Lung (tissue), 12 donors: ENCODE measurements around the gene RSPO3. TPM values are rescaled to one million over a fixed set of nuclear protein-coding genes. Genes with fewer than 3 reads are reported as not detected.

Source experiments
- ATAC-seq: fragments of 200-7000 bp; cut with Tn5 transposase; one replicate; pipeline ENCODE4 v1.9.1; 2020; ENCODE audit warnings: moderate number of reproducible peaks; ENCODE audit not compliant: insufficient read depth, low FRiP score
- DNase-seq, 3 donors: peaks; one replicate each; pipeline ENCODE4 v3.0.0-alpha.2; 2013 to 2017
- H3K27ac ChIP-seq, 2 donors: one replicate each; pipeline ENCODE4 v1.5.1; 2013; ENCODE audit warnings: mild to moderate bottlenecking in 2 of 2, moderate library complexity in 2 of 2, control low read depth in 1 of 2, inconsistent platforms in 1 of 2, low read depth in 1 of 2, low read length in 1 of 2
- H3K27me3 ChIP-seq, 3 donors: one replicate each; pipeline ENCODE4 v1.5.1; 2013; ENCODE audit warnings: low read length in 2 of 3; ENCODE audit not compliant: control insufficient read depth in 3 of 3, insufficient read depth in 3 of 3
- H3K36me3 ChIP-seq, 4 donors: one replicate each; pipeline ENCODE4 v1.5.1; 2013; ENCODE audit warnings: low read length in 4 of 4, mild to moderate bottlenecking in 1 of 4, moderate library complexity in 1 of 4; ENCODE audit not compliant: control insufficient read depth in 4 of 4, insufficient read depth in 4 of 4
- H3K4me1 ChIP-seq, 5 donors: one replicate each; pipeline ENCODE4 v1.5.1; 2013; ENCODE audit warnings: low read length in 5 of 5, mild to moderate bottlenecking in 2 of 5, moderate library complexity in 1 of 5; ENCODE audit not compliant: control insufficient read depth in 5 of 5, insufficient read depth in 5 of 5
- H3K4me3 ChIP-seq: one replicate; pipeline ENCODE4 v1.5.1; 2013; ENCODE audit warnings: mild to moderate bottlenecking, control low read depth, moderate library complexity
- H3K9ac ChIP-seq, 2 donors: one replicate each; pipeline ENCODE4 v1.5.1; 2013; ENCODE audit warnings: low read length in 2 of 2, control low read depth in 1 of 2; ENCODE audit not compliant: insufficient read depth in 1 of 2
- H3K9me3 ChIP-seq, 4 donors: one replicate each; pipeline ENCODE4 v1.5.1; 2013; ENCODE audit warnings: low read length in 3 of 4, mild to moderate bottlenecking in 1 of 4, moderate library complexity in 1 of 4; ENCODE audit not compliant: control insufficient read depth in 4 of 4, insufficient read depth in 3 of 4
- CTCF ChIP-seq: IDR thresholded peaks from 2 replicates; pipeline ENCODE4 v1.5.1; 2012; ENCODE audit warnings: mild to moderate bottlenecking; ENCODE audit errors: control extremely low read depth, extremely low read depth
- WGBS, 2 donors: extraction: QIAGEN DNeasy Blood & Tissue Kit; methylation state at CpG; one replicate each; pipeline ENCODE4 v1.1.7; 2013; 5-methylcytosine and 5-hydroxymethylcytosine counted together
- polyA plus RNA-seq, 2 donors: library from polyadenylated mRNA; stranded (reverse); fragments of 200-250 nt; gene quantifications; one replicate each; pipeline ENCODE4 v1.2.1, GENCODE V29; 2013
- total RNA-seq, 2 donors: library from RNA; depleted of rRNA in 1 of 2; stranded (reverse); fragments of >200 nt in 1 of 2; gene quantifications; one replicate each; pipeline ENCODE4 v1.2.1, GENCODE V29; 2014 to 2021
- donor health status: control.
- donor health status: control.
- donor health status: Bipolar disorder and iron deficiency.
- donor health status: healthy.
- donor health status: DM: yes; HTN: yes; CAD: no.

RSPO3 gene
- total and polyA plus RNA-seq, 4 donors: 0.88 to 5.9 (median 4.6) TPM

- Histone ChIP-seq H3K4me1 (peaks cover 0 to 32% (median 10%) of the 10 kb centered on the region in 5 donors), H3K4me3 (no peak overlapping the region), H3K9me3 (no peaks in the 10 kb centered on the region), H3K27me3 (peaks cover 0 to 13% (median 6%) of the 10 kb centered on the region in 3 donors), H3K27ac (no peak overlapping the region), H3K9ac (no peak overlapping the region), H3K36me3 (no peaks in the 10 kb centered on the region)
- no peak for ATAC-seq
- no peak for DNase-seq
- no peak for TF ChIP-seq CTCF
- 13 to 19% methylated on average over 3 of the region's 3 CpGs for WGBS, 2 donors
These were observed 3.1 kb downstream of the RSPO3 start for GRCh38 chr6:127121637-127121960.

- H3K9ac ChIP-seq: no peak overlapping the region
- ATAC-seq: no peak
- H3K4me1 ChIP-seq: peaks cover 0 to 21% (median 8%) of the 10 kb centered on the region in 5 donors
- peaks cover 0 to 13% (median 4%) of the 10 kb centered on the region in 3 donors for H3K27me3 ChIP-seq
- no peaks in the 10 kb centered on the region for H3K9me3 ChIP-seq
- H3K27ac ChIP-seq: no peak overlapping the region
- TF ChIP-seq CTCF: no peak
- H3K4me3 ChIP-seq: no peak overlapping the region
- no peaks in the 10 kb centered on the region for H3K36me3 ChIP-seq
- DNase-seq: no peak
These were observed 5.7 kb downstream of the RSPO3 start for GRCh38 chr6:127124172-127124571.

- H3K9me3 ChIP-seq: no peaks in the 10 kb centered on the region
- H3K36me3 ChIP-seq: no peaks in the 10 kb centered on the region
- H3K4me1 ChIP-seq: peaks cover 0 to 17% (median 3%) of the 10 kb centered on the region in 5 donors
- no peak overlapping the region for H3K27ac ChIP-seq
- no peak for ATAC-seq
- H3K27me3 ChIP-seq: peaks cover 0 to 13% (median 4%) of the 10 kb centered on the region in 3 donors
- H3K9ac ChIP-seq: no peak overlapping the region
- H3K4me3 ChIP-seq: no peak overlapping the region
- TF ChIP-seq CTCF: no peak
- DNase-seq: no peak
These were observed 6.2 kb downstream of the RSPO3 start for GRCh38 chr6:127124680-127125079.

GRCh38 chr6:127128066-127128465 lies 9.6 kb downstream of the RSPO3 start:
- Histone ChIP-seq H3K27me3 (no peaks in the 10 kb centered on the region), H3K4me3 (no peak overlapping the region), H3K36me3 (no peaks in the 10 kb centered on the region), H3K9ac (no peak overlapping the region), H3K9me3 (no peaks in the 10 kb centered on the region), H3K4me1 (peaks cover 0 to 26% (median 14%) of the 10 kb centered on the region in 5 donors), H3K27ac (no peak overlapping the region)
- WGBS, 2 donors: 89 to 92% methylated on average over 1 of the region's 1 CpG
- TF ChIP-seq CTCF: no peak
- DNase-seq (no peak), ATAC-seq (no peak)
